Mesenchymal stem cell (in vitro differentiated cells and primary cell): ENCODE data around the gene UBE2D3.

Source experiments
- DNase-seq: peaks from one replicate; pipeline ENCODE4 v3.0.0-alpha.2; 2013
- H2AFZ ChIP-seq: one replicate; pipeline ENCODE4 v1.6.1; 2013; ENCODE audit warnings: low read depth, mild to moderate bottlenecking, control low read depth, inconsistent platforms, low read length, moderate library complexity
- H2AK5ac ChIP-seq: 2 replicates; pipeline ENCODE4 v1.6.1; 2013; ENCODE audit warnings: low read length, moderate library complexity, mild to moderate bottlenecking, inconsistent platforms; ENCODE audit not compliant: severe bottlenecking
- H2BK120ac ChIP-seq: one replicate; pipeline ENCODE4 v1.6.1; 2013; ENCODE audit warnings: low read depth, mild to moderate bottlenecking, inconsistent platforms, low read length, moderate library complexity
- H2BK12ac ChIP-seq, 2 experiments: one replicate each; pipeline ENCODE4 v1.6.1; 2013; ENCODE audit warnings: inconsistent platforms in 2 of 2, low read length in 2 of 2, mild to moderate bottlenecking in 2 of 2, moderate library complexity in 2 of 2, control low read depth in 1 of 2
- H2BK15ac ChIP-seq: one replicate; pipeline ENCODE4 v1.6.1; 2013; ENCODE audit warnings: mild to moderate bottlenecking, low read depth, inconsistent platforms; ENCODE audit not compliant: poor library complexity, severe bottlenecking
- H2BK5ac ChIP-seq: 2 replicates; pipeline ENCODE4 v1.6.1; 2013; ENCODE audit warnings: low read depth, mild to moderate bottlenecking, low read length, control low read depth, inconsistent platforms; ENCODE audit not compliant: poor library complexity, severe bottlenecking
- H3K14ac ChIP-seq, 2 experiments: one replicate each; pipeline ENCODE4 v1.6.1; 2013; ENCODE audit warnings: inconsistent platforms in 2 of 2, low read length in 2 of 2, control low read depth in 1 of 2, mild to moderate bottlenecking in 1 of 2, moderate library complexity in 1 of 2
- H3K18ac ChIP-seq, 2 experiments: one replicate each; pipeline ENCODE4 v1.6.1; 2013; ENCODE audit warnings: inconsistent platforms in 2 of 2, low read length in 2 of 2, control low read depth in 1 of 2, low read depth in 1 of 2, mild to moderate bottlenecking in 1 of 2
- H3K23ac ChIP-seq, 2 experiments: one replicate each; pipeline ENCODE4 v1.6.1; 2013; ENCODE audit warnings: inconsistent platforms in 2 of 2, low read length in 2 of 2, mild to moderate bottlenecking in 2 of 2, moderate library complexity in 2 of 2, control low read depth in 1 of 2
- H3K27ac ChIP-seq: 2 replicates; pipeline ENCODE4 v1.5.1; 2013; ENCODE audit warnings: mild to moderate bottlenecking, moderate library complexity, low read length, control low read depth, inconsistent platforms; ENCODE audit not compliant: poor library complexity, severe bottlenecking
- H3K27me3 ChIP-seq, 2 experiments: 2 replicates each; pipeline versions ENCODE4 v1.6.1 to v1.7.0; 2013; ENCODE audit warnings: low read length in 2 of 2, mild to moderate bottlenecking in 2 of 2, moderate library complexity in 2 of 2, control low read depth in 1 of 2, inconsistent platforms in 1 of 2; ENCODE audit not compliant: control insufficient read depth in 1 of 2, insufficient read depth in 1 of 2
- H3K36me3 ChIP-seq, 2 experiments: 2 replicates each; pipeline versions ENCODE4 v1.6.1 to v1.7.0; 2013; ENCODE audit warnings: low read length in 2 of 2, control low read depth in 1 of 2, inconsistent platforms in 1 of 2, low read depth in 1 of 2, mild to moderate bottlenecking in 1 of 2; ENCODE audit not compliant: insufficient read depth in 2 of 2, control insufficient read depth in 1 of 2
- H3K4ac ChIP-seq, 2 experiments: one replicate each; pipeline ENCODE4 v1.6.1; 2013; ENCODE audit warnings: inconsistent platforms in 2 of 2, low read length in 2 of 2, mild to moderate bottlenecking in 2 of 2, moderate library complexity in 2 of 2, control low read depth in 1 of 2, low read depth in 1 of 2
- H3K4me1 ChIP-seq: 2 replicates; pipeline ENCODE4 v1.6.1; 2013; ENCODE audit warnings: low read depth, low read length, control low read depth; ENCODE audit not compliant: control insufficient read depth, insufficient read depth
- H3K4me2 ChIP-seq: 2 replicates; pipeline ENCODE4 v1.6.1; 2013; ENCODE audit warnings: low read length, mild to moderate bottlenecking, inconsistent platforms; ENCODE audit not compliant: poor library complexity, severe bottlenecking
- H3K4me3 ChIP-seq, 2 experiments: 2 replicates each; pipeline versions ENCODE4 v1.5.1 to v1.7.0; 2013; ENCODE audit warnings: low read length in 2 of 2, mild to moderate bottlenecking in 2 of 2, control low read depth in 1 of 2, low read depth in 1 of 2; ENCODE audit not compliant: insufficient read depth in 1 of 2
- H3K79me1 ChIP-seq: replicated peaks from 2 replicates; pipeline ENCODE4 v1.6.1; 2013; ENCODE audit warnings: mild to moderate bottlenecking, control low read depth, low read length, inconsistent platforms; ENCODE audit not compliant: poor library complexity, severe bottlenecking
- H3K9ac ChIP-seq: 2 replicates; pipeline ENCODE4 v1.7.0; 2013; ENCODE audit warnings: mild to moderate bottlenecking, low read length, moderate library complexity
- H3K9me3 ChIP-seq: 2 replicates; pipeline ENCODE4 v1.7.0; 2013; ENCODE audit warnings: mild to moderate bottlenecking, low read length; ENCODE audit not compliant: control insufficient read depth
- H4K8ac ChIP-seq: one replicate; pipeline ENCODE4 v1.6.1; 2013; ENCODE audit warnings: inconsistent platforms, mild to moderate bottlenecking, low read length, moderate library complexity
- H4K91ac ChIP-seq: one replicate; pipeline ENCODE4 v1.6.1; 2013; ENCODE audit warnings: mild to moderate bottlenecking, low read length, inconsistent platforms
- WGBS: methylation state at CpG from one replicate; pipeline ENCODE4 v1.1.7; 2013; ENCODE audit warnings: mixed read lengths; 5-methylcytosine and 5-hydroxymethylcytosine counted together

UBE2D3 gene

DNA sequence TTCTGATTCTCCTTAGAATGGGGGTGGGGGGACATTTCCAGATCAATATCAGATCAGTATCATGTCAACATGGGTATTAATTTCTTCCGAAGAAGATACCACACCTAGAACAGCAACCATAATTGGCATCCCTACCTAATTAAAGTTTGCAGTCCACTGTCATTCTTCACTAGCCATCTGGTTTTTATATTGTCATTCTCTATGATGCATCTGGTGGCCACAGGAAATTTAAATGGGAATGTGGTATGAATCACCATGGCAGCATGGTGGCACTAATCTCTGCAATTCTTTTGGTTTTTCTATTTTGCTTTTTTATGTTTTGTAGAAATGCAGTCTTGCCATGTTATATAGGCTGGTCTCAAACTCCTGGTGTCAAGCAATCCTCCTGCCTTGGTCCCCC, 16.6 kb upstream of the UBE2D3 start:
- no peak overlapping the region for H2BK120ac ChIP-seq
- 89% methylated on average over 1 of the region's 1 CpG for WGBS
- no peak overlapping the region for H3K4me2 ChIP-seq

DNA sequence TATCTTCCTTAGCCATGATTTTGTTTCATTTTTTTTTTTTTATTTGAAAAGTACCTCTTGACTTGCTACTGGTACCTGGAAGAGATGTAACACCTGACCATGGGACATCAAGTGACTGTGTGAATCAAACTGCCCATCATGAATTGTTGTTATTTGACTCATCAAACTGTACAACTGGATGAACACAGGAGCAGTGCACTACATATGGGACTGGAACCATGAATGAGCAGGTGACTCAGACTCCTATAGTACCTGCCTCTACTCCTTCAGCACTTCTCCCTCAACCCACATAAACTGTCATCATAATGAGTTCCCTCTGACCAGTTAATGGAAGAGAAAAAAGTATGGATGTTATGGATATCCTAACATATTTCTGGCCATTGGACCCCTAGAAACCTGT, 15.9 kb upstream of the UBE2D3 start:
- Histone ChIP-seq H3K4ac (no peak overlapping the region), H2BK5ac (no peak overlapping the region), H3K18ac (no peak overlapping the region), H4K91ac (no peak overlapping the region), H2BK120ac (no peak overlapping the region), H3K27ac (no peak overlapping the region), H3K9me3 (no peaks in the 10 kb centered on the region), H3K4me1 (no peaks in the 10 kb centered on the region), H3K9ac (no peak overlapping the region), H4K8ac (no peak overlapping the region), H3K14ac (no peak overlapping the region), H2BK15ac (no peak overlapping the region), H2AFZ (no peak overlapping the region), H3K36me3 (peaks cover 0 to 16% of the 10 kb centered on the region in 2 experiments), H3K23ac (no peak overlapping the region), H3K79me1 (no peaks in the 10 kb centered on the region), H3K4me2 (no peak overlapping the region), H2AK5ac (no peak overlapping the region), H2BK12ac (no peak overlapping the region), H3K4me3 (no peak overlapping the region), H3K27me3 (no peaks in the 10 kb centered on the region)
- no peak for DNase-seq

More for the DNA sequence above, 16.6 kb upstream of the UBE2D3 start:
- Histone ChIP-seq H3K9me3 (no peaks in the 10 kb centered on the region), H3K4me3 (no peak overlapping the region), H3K9ac (no peak overlapping the region), H2AK5ac (no peak overlapping the region), H2AFZ (no peak overlapping the region), H3K36me3 (peaks cover 0 to 16% of the 10 kb centered on the region in 2 experiments), H3K4me1 (no peaks in the 10 kb centered on the region), H3K79me1 (no peaks in the 10 kb centered on the region), H2BK5ac (no peak overlapping the region), H3K27me3 (no peaks in the 10 kb centered on the region), H3K14ac (no peak overlapping the region), H3K23ac (no peak overlapping the region), H3K18ac (no peak overlapping the region), H2BK15ac (no peak overlapping the region), H4K8ac (no peak overlapping the region), H4K91ac (no peak overlapping the region), H3K27ac (no peak overlapping the region), H3K4ac (no peak overlapping the region), H2BK12ac (no peak overlapping the region)
- DNase-seq = peak; percentile 7

- H3K9me3 ChIP-seq = no peaks in the 10 kb centered on the region
- no peak overlapping the region for H3K4ac ChIP-seq
- no peak overlapping the region for H3K4me3 ChIP-seq
- no peak overlapping the region for H3K18ac ChIP-seq
- H2AFZ ChIP-seq = no peak overlapping the region
- DNase-seq = no peak
- H3K27ac ChIP-seq = no peak overlapping the region
- no peak overlapping the region for H3K23ac ChIP-seq
- no peak overlapping the region for H2BK120ac ChIP-seq
- no peak overlapping the region for H3K4me2 ChIP-seq
- no peak overlapping the region for H2BK12ac ChIP-seq
- H2BK15ac ChIP-seq = no peak overlapping the region
- peaks cover 0 to 16% of the 10 kb centered on the region in 2 experiments for H3K36me3 ChIP-seq
- H4K8ac ChIP-seq = no peak overlapping the region
- H3K14ac ChIP-seq = no peak overlapping the region
- H2BK5ac ChIP-seq = no peak overlapping the region
- no peak overlapping the region for H3K9ac ChIP-seq
- 95% methylated on average over 2 of the region's 3 CpGs for WGBS
- H3K4me1 ChIP-seq = no peaks in the 10 kb centered on the region
- no peaks in the 10 kb centered on the region for H3K79me1 ChIP-seq
- H4K91ac ChIP-seq = no peak overlapping the region
- no peaks in the 10 kb centered on the region for H3K27me3 ChIP-seq
- H2AK5ac ChIP-seq = no peak overlapping the region
These were observed 15.0 kb upstream of the UBE2D3 start for GRCh38 chr4:102842367-102842766.

GRCh38 chr4:102836596-102836995, 9.2 kb upstream of the UBE2D3 start:
- H3K9me3 ChIP-seq = no peaks in the 10 kb centered on the region
- no peak overlapping the region for H3K27ac ChIP-seq
- H3K4me3 ChIP-seq = no peak overlapping the region
- no peak overlapping the region for H2BK15ac ChIP-seq
- H3K27me3 ChIP-seq = no peaks in the 10 kb centered on the region
- H3K36me3 ChIP-seq = peaks cover 0 to 9% of the 10 kb centered on the region in 2 experiments
- H2AK5ac ChIP-seq = no peak overlapping the region
- no peak overlapping the region for H3K14ac ChIP-seq
- no peak overlapping the region for H3K9ac ChIP-seq
- WGBS = no CpG with 5 or more reads among the region's 1 CpG
- no peak overlapping the region for H3K18ac ChIP-seq
- H3K4me1 ChIP-seq = no peaks in the 10 kb centered on the region
- no peak overlapping the region for H2BK120ac ChIP-seq
- DNase-seq = no peak
- H2BK5ac ChIP-seq = no peak overlapping the region
- no peak overlapping the region for H2BK12ac ChIP-seq
- no peak overlapping the region for H4K91ac ChIP-seq
- H3K4ac ChIP-seq = no peak overlapping the region
- no peak overlapping the region for H3K4me2 ChIP-seq
- H3K79me1 ChIP-seq = peaks cover 6% of the 10 kb centered on the region
- no peak overlapping the region for H4K8ac ChIP-seq
- no peak overlapping the region for H2AFZ ChIP-seq
- no peak overlapping the region for H3K23ac ChIP-seq
